Hematopoietic multipotent progenitor cell treated with erythropoietin and hydrocortisone succinate and interleukin-3 and kit ligand, for 6 days (in vitro differentiated cells): ENCODE results near the gene HP.
"Not testable (repeated sequence)": the region's sequence is repeated elsewhere in the genome, so short reads cannot be mapped to it uniquely, and the experiment has no call there.

Source experiments
- DNase-seq: peaks from one replicate; pipeline ENCODE4 v3.0.0-alpha.2; 2015

The HP gene, protein sequence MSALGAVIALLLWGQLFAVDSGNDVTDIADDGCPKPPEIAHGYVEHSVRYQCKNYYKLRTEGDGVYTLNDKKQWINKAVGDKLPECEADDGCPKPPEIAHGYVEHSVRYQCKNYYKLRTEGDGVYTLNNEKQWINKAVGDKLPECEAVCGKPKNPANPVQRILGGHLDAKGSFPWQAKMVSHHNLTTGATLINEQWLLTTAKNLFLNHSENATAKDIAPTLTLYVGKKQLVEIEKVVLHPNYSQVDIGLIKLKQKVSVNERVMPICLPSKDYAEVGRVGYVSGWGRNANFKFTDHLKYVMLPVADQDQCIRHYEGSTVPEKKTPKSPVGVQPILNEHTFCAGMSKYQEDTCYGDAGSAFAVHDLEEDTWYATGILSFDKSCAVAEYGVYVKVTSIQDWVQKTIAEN

DNA sequence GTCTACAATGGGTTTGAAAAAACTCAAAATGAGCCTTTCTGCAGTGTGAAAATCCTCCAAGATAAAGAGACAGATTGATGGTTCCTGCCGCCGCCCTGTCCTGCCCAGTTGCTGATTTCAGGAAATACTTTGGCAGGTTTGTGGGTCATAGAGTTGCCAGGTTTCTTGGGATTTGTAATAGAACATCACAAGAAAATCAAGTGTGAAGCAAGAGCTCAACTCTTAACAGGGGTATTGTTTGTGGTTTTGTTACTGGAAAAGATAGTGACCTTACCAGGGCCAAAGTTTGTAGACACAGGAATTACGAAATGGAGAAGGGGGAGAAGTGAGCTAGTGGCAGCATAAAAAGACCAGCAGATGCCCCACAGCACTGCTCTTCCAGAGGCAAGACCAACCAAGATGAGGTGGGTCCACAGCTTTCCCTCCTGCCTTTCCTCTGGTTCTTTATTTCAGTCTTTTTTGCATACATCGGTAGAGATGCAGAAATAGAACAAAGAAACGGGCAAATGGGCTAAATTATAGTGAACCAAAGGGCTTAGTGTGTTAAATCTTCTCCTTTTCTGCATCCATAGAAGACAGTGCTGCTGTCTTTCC, at the start of gene HP:
Gene HP (plus strand): TSS at position 252 of the 594 bp plus-strand sequence. CDS start 148 bp downstream, at position 400.
- peak; percentile 22 for DNase-seq

DNA sequence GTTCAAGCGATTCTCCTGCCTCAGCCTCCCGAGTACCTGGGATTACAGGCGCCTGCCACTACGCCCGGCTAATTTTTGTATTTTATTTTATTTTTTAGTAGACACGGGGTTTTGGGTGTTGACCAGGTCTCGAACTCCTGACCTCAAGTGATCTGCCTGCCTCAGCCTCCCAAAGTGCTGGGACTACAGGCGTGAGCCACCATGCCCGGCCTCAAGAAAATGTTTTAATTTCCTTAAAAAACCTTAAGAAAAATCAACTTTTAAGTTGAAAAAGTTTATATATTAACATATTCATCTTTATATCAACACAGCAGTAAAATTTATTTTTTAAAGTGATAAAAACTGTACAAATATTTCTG, 46.3 kb upstream of the HP start:
- DNase-seq = not testable (repeated sequence)

DNA sequence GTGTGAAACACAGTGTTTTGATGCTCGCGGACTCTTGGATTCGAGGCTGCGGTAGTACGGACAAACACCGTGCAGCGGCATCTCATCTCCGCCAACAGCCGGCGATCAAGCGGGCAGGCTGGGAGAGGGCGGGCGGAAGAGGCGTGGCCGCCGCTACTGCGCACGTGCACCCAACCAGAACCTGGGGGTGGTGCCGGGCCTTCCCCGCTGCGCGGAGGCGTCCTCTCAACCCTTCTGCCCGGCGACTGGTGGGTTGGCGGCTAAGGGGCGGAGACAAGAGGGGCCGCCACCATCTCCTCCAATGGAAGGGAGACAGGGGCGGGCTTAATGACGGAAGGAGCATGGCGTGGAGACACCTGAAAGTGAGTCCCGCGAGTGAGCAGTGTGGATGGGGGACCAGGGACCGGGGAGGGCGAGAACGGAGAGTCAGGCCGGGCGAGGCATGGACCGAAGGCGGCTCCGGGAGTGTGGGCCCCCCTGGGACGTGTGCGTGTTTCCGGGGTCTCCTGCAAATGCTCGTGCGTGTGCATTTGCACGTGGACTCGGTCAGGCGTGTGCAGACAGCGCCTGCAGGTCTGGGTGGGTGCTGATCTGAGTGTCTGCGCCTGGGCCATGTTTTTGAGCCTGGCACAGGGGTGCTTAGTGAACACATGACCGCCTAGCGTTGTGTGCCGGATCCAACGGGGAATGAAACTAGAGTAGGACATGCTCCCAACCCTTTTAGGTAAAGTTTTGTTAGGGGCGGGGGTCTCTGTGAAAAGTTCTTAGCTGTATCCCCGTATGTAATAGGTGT, 45.7 kb upstream of the HP start, which contains the start of gene DHODH:
Gene DHODH (plus strand): TSS at position 321 of the 793 bp plus-strand sequence. CDS start 21 bp downstream, at position 342.
- peak; percentile 99 for DNase-seq

DNA sequence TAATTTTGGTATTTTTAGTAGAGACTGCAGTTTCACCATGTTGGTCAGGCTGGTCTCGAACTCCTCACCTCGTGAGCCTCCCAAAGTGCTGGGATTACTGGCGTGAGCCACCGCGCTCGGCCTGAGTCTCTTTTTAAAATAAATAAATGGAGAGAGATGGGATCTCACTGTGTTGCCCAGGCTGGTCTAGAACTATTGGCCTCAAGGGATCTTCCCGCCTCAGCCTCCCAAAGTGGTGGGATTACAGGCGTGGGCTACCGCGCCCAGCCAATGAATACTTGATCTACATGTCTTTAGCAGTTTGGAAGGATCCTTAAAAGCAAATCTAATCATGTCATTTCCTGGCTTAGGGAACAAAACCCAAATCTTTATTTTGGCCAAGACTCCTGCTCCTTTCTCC, 44.5 kb upstream of the HP start:
- no peak for DNase-seq

DNA sequence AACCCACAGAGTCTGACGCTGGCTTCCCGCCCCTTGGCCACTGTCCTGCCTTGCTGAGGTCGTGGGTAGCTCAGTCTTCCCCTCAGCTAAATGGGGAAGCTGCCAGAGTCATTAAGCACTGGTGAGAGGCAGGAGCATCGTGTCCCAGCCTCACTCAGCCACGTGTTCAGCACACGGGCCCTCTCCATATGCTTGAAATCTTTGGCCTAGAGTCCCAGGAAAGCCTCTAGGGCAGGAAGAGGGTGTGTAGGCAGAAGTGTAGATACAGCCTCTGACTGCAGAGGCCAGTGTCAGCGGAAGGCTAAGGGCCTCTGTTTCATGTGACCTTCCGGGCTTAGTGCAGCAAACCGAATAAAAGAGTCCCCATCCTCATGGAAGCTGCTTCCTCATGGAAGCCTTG, 41.7 kb upstream of the HP start:
- DNase-seq = peak; percentile 15

DNA sequence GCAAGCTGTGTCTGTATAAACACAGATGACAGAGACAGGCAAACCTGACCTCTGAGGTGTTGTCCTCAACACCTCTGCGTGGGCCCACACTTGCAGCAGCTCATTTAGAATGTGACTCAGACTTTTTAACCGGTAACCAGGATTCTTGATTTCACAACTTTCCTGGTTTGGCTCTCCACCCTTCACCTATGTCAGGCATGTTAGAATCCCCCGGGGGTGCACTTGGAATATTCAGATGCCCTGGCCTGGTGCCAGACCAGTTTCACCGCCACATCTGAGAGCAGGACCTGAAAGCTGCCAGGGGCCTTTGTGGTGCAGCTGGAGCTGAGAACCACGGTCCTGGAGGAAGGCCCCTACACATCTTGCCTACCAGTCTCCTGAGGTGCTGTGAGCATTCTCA, 40.9 kb upstream of the HP start:
- peak; percentile 26 for DNase-seq

DNA sequence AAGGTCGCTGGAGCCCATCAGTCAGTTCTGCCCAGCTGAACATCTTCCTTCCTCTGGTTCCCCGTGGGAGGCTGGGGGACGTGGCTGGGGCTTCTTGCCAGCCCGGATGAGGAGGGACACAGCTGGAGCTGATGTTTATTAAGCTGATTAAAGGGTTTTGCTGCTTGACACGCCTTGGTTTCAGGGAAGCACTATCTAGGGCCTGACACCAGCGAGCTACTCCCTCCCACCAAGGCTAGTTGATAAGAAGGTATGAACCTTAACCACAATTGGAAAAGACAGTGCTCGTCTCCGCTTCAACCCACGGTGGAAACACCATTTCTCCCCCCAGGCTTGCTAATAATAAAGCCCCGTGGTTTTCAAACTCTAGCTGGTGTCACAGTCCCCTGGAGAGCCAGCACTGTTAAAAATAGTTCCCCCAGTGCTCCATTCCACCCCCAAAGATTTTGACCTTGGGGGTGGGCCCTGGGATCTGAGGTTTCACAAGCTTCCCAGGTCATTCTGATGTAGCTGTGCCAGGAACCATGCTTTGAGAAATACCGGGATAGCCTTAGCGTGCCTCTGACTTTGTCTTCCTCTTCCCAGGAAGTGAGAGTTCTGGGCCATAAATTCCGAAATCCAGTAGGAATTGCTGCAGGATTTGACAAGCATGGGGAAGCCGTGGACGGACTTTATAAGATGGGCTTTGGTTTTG, 40.3 kb upstream of the HP start:
- DNase-seq = peak; percentile 96

DNA sequence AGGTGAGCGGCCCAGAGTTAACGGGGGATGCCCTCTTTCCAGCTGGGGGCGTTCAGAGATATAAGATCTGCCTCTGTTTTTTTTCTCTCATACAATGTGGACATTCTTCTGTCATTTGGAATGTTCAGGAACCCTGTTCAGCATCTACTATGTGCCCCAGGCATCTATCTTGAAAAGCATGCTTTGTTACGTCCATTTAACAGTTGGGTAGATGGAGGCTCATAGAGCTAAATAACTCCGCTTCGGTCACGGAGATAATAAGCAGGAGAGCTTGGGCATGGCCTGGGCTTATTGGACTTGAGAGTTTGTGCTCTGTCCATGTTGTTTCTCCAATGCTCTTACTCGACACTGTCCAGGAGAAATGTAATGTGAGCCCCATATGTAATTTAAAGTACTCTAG, 39.6 kb upstream of the HP start:
- no peak for DNase-seq

DNA sequence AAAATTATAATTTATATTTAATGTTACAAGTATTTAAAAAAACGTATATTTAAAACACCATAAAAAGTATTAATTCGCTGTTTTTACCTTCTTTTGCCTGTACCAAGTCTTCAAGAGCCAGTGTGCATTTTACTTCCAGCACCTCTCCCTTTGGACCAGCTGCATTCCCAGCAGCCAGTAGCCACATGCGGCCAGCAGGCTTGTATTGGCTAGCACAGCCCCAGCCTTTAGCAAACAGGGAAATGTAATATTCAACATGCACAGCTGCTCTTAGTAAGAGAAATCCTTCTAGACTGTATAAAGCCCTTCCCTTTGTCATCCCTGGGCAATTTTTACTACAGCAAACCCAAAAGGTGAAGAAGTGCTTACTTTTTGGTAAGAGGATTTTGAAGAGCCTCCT, 39.2 kb upstream of the HP start:
- no peak for DNase-seq

DNA sequence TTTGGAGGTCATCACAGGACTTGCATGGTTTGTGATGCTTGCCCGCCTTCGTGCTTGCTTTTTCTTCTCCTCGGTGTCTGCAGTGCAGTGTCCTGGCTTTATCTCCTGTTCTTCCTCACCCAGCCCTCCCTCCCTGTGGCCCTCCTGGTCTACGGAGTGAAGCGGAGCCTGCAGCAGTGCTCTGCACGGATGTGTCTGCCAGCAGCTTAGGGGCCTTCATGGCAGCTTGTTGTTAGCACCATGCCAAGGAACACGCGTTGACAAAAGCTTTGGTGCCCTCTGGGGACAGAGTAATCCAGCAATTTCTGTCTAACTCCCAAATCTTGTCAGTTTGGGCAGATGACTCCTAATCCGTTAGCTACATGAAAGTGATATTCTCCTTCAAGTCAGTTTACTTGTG, 35.8 kb upstream of the HP start:
- DNase-seq = peak; percentile 10

DNA sequence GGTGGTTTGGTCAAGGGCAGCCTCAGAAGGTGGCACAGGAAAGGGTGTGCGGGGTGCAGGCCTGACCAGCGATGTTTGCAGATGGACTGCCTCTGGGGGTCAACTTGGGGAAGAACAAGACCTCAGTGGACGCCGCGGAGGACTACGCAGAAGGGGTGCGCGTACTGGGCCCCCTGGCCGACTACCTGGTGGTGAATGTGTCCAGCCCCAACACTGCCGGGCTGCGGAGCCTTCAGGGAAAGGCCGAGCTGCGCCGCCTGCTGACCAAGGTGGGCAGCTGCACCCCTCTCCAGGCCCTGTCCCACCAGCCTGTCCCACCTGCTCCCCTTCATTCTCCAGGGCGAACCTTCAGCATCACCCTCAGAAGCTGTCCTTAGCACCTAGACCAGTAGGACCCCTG, 33.3 kb upstream of the HP start:
- DNase-seq = no peak

DNA sequence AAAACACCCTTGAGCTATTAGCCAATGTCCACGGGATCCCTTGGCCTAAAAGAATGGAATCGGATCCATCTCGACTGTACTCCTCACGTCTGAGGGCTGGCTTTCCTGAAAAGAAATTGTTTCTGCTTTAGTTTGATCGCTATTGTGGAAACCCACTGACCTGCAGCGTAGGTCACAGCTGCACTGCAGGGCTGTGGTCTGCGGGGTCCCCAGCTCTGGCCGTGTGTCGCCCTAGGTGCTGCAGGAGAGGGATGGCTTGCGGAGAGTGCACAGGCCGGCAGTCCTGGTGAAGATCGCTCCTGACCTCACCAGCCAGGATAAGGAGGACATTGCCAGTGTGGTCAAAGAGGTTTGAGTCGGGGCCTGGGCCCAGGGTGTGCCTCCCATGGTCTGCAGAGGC, 32.2 kb upstream of the HP start:
- DNase-seq = no peak

DNA sequence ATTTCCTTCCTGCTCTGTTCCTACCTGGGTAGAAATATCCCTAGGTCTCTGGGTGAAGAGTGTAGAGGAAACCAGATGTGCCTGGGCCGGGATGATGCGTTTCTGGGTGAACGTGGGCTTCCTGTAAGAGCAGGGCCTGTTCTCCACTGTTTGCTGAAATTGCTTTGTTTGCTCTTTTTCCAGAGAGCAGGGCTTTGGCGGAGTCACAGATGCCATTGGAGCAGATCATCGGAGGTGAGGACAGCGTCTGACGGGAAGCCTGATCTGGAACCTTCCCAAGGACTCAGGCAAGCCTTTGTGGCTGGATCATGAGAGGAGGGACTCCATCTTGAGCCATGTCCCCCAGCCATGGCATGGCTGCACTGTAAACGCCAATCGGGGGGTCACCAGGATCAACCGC, 30.3 kb upstream of the HP start:
- no peak for DNase-seq

DNA sequence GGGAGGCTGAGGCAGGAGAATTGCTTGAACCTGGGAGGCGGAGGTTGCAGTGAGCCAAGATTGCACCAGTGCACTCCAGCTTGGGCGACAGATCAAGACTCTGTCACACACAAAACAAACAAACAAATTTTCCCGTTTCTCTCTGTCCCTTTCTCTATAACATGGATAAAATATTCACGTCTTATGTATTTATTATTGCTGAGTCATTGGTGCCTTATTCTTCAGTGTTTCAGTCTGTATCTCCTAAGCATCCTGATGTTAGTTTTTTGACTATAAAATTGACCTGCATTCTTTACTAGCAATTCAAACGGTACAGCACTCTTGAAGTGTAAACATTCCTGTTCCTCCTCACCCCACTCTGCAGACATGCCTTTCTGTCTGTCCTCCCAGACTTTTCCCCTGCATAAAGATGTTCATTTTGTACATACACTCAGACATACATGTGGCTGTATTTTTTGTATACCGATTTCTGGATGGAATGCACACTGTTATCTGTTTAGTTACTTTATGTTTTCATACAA, 29.4 kb upstream of the HP start:
- DNase-seq = no peak

DNA sequence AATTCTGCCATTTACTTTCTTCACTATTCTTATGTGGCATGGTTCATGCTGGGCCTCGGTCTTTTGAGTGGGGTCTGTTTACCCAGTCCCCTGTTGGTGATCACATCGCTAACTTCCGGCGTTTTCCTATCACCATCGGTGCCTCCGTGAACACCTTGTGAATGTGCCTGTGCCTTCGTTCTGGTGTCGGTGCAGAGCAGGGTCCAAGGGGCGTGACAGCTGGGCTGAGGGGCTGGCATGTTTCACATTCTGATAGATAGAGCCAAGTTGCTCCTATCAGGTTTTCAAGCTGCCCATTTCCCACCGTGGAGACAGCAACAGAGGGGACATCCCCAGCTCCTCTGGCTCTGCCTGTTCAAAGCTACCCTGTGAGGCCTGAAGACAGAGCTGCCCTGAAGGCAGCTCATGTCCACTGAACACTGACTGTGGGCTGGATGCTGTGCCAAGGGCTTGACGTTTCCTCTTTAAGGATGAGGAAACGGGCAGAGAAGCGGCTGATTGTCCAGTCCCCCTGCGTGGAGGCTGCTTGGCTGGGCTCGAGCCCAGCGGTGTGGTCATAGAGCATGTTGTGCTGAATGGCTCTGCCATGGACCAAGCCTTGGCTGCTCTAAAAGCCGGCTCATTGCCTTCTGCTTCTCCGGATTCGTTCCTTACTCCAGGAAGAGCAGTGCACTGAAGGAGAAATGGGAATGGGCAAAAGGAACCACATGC, 28.7 kb upstream of the HP start:
- no peak for DNase-seq

DNA sequence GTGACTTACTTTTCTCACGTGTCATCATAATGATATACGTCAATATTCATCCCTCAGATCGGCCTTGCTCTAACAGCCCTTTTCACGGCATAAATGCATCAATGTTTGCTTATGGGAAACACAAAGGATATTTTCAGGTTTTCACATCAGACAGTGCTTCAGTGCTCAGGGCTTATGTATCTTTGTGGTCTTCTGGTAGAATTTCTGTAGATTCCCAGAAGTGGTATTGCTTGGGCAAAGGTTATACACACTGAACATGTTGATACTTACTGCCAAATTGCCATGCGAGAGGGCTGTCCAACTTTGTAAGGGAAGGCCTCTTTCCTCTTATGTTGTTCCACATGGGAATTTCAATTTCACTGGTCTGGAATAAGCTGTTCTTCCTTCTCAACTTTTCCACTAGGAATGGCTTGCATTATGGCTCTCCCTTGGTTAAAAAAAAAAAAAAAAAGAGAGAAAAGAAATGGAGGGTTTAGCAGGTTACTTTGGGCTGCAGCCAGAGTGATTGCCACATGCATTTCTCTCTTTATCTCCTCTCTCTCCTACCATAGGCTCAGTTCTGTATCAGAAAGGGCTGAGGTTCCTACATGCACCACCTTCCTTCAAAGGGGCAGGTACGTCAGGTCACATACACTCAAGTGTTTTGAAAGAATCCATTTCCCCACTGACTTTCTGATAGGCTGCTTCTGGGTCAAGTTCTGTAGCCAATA, 26.5 kb upstream of the HP start:
- no peak for DNase-seq

DNA sequence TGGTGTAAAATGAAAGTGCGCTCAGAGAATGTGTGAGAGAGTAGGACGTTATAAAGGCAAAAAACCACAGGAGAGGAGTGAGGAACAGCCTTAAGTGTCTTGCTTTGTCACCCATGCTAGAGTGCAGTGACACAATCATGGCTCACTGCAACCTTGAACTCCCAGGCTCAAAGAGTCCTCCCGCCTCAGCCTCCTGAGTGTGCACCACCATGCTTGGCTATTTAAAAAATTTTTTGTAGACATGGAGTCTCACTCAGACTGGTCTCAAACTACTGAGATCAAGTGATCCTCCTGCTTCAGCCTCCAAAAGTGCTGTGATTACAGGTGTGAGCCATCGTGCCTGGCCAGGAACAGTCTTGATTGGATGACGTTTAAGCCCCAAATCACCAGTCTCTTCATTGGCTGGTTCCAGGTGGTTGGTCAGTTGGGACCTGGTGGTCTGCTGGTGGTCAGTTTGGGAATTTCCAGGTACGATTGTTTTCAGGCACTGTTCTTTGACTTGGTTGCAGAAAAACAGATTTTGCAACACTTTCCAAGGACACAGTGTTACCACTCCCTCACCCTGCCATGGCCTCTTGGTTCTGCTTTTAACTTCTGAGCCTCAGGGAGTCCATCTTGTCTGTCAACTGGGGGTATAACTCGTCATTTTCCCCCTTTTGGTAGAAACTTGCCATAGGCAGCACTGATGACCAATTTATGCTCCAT, 24.6 kb upstream of the HP start:
- no peak for DNase-seq

DNA sequence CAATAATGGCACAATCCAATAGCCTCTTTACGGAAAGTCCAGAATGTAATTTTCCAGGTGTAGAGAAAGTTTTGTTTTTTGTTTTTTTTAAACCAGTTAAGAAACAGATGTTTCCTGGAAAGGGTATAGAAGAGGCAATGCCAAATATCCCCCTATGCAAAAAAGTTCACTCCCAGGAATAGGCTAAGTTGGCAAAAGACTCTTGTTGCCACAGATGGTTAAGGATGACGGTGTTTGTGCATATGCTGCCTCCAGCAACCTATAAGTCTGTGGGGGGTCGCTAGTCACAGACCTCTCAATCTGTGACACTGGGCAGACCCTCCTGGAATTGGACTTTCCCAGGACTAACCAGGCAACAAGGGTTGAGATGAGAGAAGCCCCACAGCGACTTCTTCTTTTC, 20.9 kb upstream of the HP start:
- no peak for DNase-seq

DNA sequence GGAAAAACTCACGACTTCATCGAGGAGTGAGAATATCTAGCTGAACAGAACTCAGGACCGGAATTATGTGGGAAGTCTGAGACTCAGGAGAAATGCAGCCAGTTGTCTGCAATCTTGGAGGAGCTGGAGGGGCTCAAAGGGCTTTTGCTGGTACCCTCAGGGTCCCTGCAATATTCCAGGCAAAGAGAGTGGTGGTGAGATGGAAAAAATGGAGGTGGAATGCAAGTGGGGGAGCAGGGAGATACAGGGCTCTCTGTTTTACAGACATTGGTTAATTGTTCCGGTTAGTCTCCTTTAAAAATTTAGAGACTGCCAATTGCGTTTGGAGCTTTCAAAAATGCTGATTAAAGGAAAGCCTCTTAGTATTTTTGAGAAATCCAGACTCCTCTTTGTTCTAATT, 18.2 kb upstream of the HP start:
- no peak for DNase-seq

DNA sequence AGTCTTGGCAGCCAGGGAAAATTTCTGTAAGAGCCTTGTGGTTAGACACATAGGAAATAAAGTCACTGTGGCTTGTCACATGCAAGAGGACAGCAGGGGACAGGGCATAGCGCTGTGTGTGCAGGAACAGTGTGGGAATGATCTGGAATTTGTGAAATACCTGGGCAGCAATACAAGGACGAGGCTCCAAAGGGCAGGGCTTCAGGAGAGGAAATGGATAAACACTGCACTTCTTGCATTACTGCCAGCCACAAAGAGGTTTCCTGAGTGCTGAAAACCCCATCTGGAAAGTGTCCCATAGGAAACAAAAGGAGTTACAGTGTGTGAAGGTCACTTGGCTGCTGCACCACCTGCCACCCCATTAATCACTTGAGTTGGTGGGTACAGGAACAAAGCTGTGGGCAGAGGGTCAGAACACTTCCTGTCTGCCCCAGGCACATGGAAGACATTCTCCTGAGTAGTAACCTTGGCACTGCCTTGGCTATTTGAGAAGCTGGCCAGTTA, 12.1 kb upstream of the HP start:
- no peak for DNase-seq

DNA sequence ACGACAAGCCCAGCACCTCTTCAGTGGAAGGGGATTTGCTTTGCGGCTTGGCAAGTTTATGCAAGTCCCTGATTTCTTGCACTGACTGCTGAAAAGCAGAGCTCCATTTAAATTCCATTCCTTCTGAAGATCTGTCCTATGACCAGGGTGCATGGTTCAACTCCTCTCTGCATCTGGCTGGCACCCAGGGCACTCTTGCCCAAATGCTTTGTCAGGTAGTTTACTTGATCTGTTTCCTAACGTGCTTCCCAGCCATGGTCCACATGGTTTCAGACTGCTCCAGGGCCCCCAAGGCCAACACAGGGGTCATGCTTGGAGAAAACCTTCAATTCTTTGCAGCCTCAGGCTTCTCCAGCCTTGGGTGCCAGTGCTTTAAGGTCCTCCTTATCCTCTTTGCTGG, 11.2 kb upstream of the HP start:
- no peak for DNase-seq
